Measurements from ENCODE around the gene BMP8A.
"Not testable (repeated sequence)": the region's sequence is repeated elsewhere in the genome, so short reads cannot be mapped to it uniquely, and the experiment has no call there.

The BMP8A gene, protein sequence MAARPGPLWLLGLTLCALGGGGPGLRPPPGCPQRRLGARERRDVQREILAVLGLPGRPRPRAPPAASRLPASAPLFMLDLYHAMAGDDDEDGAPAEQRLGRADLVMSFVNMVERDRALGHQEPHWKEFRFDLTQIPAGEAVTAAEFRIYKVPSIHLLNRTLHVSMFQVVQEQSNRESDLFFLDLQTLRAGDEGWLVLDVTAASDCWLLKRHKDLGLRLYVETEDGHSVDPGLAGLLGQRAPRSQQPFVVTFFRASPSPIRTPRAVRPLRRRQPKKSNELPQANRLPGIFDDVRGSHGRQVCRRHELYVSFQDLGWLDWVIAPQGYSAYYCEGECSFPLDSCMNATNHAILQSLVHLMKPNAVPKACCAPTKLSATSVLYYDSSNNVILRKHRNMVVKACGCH

DNA sequence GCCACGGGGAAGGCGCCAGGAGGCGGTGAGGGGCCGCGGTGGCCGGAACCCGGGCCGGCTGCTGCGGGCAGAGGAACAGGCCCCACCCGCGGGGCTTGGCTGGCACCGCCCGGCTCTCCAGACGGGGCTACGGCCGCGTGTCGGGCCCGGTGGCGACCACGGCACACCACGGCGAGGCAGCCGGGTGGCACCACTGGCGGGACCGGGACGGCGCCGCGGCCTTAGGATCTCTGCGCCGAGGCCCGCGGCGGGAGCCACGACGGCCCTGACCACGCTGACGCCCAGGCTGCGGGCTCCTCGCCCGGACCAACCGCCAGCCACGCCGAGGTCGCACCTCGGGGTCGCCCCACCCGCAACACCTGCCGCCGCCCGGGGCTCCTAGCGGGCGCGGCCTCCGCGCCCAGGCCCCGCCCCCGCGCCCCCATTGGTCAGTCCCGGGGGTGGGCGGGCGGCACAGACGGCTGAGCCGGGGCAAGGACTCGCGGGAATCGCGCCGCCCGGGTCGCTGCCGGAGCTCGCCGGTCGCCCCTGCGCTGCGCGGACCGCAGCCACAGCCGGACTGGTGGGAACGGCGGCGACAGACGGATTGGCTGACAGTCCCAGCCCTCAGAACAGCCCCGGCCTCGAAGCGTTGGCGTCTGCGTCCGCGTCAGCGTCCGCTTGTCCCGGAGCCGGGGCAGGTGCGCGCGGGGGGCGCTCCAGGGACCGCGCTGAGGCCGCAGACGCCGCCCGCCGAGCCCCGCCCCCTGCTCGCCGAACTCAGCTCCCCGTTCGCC, at the start of gene BMP8A:
Gene BMP8A, plus strand, starts transcription at position 491 of the 776 bp plus-strand sequence. CDS start 356 bp downstream, outside the sequence.
- DNase-seq = peak; percentile 99

DNA sequence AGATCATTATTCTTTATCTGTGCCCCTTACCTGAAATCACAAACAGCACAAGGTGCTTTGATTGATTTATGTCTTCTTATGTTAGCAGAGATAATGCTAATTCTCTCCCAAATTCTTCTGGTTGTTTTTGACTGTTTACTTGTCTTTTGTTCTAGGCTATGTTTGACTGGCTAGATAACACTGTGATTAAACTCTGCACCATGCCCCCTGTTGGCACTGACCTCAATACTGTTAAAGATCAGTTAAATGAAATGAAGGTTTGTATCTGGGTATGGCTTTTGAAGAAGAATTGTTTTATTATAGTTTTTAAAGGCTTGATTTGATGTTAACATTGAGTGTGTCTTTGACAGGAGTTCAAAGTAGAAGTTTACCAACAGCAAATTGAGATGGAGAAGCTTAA, 49.6 kb upstream of the BMP8A start:
- DNase-seq = no peak

DNA sequence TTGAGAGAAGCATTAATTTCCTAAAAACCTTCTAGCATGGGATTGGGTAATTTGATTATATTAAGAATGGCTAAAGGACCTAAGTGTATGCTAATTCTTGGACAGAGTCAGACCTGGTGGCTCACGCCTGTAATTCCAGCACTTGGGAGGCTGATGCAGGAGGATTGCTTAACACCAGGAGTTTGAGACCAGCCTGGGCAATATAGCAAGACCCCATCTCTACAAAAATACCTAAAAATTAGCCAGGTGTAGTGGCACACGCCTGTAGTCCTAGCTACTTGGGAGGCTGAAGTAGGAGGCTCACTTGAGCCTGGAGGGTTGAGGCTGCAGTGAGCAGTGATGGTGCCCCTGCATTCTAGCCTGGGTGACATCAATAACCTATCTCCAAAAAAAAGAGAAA, 45.9 kb upstream of the BMP8A start:
- DNase-seq = no peak

DNA sequence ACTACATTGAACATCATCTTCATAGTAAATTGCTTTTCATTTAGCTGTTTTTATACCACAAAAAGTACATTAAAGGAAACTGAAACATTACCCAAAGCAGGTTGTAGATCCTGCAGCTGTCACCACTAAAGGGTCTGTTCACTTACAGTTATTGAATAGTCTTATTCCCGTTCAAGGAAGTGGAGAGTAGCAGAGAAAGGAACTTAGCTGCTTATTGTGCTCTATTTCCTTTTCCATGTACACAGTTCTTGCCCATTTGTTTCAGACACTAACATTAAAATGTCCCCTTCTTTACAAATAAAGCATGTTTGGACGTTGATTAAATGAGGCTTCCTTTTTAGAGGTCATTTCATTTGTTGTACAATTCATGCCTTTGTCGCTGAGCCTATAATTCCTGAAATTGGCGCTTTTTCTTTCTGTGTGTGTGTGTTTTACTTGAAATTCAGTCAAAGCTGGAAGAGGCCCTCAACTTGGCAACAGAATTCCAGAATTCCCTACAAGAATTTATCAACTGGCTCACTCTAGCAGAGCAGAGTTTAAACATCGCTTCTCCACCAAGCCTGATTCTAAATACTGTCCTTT, 44.4 kb upstream of the BMP8A start:
- no peak for DNase-seq

DNA sequence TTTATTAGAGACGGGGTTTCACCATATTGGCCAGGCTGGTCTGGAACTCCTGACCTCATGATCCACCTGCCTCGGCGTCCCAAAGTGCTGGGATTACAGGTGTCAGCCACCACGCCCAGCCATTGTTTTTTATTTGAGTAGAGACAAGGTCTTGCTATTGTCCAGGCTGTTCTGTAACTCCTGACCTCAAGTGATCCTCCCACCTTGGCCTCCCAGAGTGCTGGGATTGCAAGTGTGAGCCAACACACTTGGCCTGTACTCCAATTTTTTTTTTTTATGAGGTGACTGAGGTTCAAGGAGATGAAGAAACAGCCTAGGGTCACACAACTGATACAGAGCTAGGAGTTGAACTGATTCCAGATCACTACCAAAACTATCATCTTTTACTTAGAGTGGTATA, 41.4 kb upstream of the BMP8A start:
- DNase-seq = not testable (repeated sequence)

DNA sequence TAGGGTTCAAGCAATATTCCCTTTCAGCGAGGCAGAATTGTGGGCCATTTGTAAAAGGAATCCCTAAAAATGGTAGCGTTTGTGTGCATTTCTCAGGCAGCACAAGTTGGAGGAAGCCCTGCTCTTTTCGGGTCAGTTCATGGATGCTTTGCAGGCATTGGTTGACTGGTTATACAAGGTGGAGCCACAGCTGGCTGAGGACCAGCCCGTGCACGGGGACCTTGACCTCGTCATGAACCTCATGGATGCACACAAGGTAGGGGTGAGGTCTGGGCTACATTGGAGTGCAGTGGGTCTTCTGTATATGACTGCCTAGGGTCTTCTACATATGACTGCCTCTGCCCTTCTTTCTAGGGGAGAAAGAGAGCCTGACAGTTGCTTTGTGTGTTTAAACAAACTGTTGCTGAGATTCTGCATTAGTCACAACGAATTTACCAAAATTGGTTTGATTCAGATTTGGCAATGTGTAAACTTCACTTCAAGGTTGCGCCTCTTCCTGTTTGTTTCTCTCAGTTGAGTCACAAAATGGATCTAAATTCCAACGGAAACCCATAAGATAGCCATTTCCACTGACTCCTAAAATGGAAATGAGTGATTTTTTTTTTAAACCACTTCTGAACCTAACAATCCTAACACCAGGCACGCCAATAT, 40.4 kb upstream of the BMP8A start:
- DNase-seq = no peak

DNA sequence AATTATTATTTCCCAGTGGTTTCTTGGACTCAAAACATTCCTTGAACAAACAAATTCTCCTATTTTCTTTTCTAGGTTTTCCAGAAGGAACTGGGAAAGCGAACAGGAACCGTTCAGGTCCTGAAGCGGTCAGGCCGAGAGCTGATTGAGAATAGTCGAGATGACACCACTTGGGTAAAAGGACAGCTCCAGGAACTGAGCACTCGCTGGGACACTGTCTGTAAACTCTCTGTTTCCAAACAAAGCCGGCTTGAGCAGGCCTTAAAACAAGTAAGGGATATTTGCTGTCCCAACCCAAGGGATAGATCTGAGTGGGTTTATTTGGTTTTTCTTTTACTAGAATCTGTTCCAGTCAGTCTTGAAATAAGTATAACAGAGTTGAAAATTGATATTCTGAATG, 39.4 kb upstream of the BMP8A start:
- no peak for DNase-seq

DNA sequence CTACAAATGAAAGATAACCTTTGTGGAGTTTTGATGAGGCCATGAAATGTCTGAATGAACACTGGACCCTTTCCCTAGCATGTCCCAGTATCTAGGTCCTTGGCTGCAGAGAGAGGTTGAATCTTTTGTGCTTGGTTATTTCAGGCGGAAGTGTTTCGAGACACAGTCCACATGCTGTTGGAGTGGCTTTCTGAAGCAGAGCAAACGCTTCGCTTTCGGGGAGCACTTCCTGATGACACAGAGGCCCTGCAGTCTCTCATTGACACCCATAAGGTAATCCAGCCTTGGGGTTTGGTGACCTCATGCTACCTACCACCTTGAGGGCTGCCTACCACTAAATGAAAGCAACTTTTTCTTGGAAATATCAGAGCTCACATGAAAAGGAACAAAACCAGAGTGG, 38.9 kb upstream of the BMP8A start:
- no peak for DNase-seq

DNA sequence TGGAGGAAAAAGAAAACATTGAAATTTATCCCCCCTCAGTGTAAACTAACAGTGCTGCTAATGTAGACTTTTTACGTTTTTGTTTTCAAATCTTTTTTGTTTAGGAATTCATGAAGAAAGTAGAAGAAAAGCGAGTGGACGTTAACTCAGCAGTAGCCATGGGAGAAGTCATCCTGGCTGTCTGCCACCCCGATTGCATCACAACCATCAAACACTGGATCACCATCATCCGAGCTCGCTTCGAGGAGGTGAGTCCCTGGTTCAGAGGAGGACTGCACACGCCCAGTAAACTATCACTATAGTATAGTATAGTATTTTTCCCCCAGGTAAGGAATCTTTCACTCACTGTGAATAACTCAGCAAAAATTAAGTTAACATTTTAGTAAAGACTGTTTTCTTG, 37.8 kb upstream of the BMP8A start:
- DNase-seq = no peak

DNA sequence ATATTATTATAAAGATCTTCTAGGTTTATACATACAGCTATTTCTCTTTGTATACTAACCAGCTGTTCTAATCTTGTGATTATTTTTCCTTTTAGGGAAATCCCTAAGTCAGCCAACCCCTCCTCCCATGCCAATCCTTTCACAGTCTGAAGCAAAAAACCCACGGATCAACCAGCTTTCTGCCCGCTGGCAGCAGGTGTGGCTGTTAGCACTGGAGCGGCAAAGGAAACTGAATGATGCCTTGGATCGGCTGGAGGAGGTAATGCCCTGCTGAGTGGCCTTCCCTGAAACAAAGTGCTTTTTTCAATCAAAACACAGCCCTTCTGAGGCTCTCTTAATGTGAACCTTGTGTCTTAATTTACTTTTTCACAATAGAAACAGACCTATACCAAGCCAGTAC, 32.4 kb upstream of the BMP8A start:
- no peak for DNase-seq

DNA sequence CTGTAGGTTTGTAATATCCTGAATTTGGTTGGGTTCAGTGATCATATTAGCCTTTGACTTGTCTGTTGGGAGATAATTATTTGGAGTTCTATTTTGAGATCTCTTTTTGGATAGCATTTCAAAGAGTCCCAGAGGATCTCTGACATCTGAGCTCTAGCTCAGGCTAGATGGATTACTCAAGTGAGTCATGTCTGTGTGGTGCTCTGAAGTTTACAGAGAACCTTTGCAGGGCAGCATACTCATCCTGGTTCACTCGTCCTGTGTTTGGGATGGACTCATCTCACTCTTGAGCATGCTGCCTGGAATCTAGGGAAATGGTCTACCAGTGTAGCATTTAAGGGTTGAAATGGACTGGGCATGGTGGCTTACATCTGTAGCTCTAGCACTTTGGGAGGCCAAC, 29.4 kb upstream of the BMP8A start:
- no peak for DNase-seq

DNA sequence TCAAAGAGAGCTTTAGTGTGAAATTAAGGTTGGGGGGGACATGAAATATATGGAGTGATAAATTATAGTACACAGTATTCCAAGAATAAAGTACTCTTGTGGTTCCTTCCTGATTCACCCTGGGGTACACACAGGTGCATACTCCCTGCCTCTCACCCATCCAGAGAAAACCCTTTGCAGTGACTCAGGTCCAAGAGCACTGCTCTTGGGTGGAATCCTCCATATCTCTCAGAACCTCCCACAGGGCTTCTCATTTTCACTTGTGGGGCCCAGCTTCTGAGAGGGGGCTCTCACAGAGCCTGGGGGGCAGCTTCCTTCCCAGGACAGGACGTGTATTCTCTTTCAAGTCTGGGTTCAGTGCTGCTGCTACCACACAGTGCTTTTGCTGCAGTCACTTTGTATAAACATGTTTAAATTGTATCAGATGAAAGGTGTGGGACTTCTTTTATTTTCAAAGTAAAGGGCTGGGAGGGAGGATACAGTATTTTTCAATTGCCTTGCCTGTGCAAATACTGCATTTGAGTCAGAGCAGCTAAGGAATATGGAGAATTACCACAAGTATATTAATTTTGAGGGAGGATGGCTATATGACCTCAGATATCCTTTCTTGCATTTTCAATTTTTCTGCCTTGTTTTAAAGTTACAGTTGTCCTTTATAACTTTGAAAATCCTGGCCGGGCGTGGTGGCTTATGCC, 24.9 kb upstream of the BMP8A start:
- no peak for DNase-seq

DNA sequence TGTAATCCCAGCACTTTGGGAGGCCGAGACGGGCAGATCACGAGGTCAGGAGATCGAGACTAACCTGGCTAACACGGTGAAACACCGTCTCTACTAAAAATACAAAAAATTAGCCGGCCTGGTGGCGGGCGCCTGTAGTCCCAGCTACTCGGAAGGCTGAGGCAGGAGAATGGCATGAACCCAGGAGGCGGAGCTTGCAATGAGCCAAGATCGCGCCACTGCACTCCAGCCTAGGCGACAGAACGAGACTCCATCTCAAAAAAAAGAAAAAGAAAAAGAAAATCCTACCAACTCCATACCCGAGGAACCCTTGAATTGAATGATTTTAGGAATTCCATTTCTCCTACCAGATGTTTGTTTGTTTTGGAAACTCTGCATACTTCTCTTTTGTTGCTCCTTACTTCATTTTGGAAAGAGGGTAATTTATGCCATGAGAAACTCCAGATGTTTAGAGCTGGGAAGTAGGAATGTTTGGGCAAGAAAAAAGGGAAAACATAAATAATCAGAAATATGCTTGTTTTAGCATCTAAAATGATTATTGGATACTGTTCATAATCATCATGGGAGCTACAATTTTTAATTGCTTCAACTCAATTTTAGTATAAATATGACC, 24.2 kb upstream of the BMP8A start:
- not testable (repeated sequence) for DNase-seq

DNA sequence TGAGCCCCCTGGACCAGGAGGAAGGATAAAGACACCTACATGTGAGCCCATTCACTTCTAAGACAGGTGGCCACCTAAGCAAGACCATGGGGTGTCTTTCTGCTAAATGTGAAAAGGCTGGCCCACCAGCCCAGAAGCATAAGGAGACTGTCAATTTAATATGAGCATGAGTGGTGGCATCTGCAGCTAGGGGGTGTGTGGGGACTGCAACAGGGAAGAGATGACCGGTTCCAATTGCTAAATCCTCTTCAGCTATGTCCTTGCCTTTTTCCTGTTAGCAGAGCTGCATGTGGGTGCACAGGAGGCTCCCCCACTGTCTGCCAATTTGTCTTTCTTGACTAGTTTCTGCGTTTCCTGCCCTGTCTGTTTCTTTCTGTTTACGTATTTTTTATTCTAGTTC, 22.3 kb upstream of the BMP8A start:
- no peak for DNase-seq

DNA sequence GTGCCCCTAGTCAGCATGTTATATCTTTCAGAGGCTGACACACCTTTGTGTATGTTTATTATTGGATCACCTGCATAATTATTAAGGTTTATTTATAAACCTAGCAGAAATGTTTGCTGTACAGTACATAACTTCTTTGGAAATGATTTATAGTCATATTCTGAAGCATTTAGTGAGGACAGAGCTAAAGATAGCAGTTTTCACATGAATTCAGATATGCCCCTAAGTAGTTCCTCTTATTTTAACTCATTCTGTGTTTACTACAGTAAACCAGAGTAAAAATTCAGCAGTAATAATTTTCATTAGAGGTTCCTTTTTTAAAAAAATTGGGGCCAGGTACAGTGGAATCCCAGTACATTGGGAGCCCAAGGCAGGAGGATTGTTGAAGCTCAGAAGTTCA, 21.4 kb upstream of the BMP8A start:
- no peak for DNase-seq

DNA sequence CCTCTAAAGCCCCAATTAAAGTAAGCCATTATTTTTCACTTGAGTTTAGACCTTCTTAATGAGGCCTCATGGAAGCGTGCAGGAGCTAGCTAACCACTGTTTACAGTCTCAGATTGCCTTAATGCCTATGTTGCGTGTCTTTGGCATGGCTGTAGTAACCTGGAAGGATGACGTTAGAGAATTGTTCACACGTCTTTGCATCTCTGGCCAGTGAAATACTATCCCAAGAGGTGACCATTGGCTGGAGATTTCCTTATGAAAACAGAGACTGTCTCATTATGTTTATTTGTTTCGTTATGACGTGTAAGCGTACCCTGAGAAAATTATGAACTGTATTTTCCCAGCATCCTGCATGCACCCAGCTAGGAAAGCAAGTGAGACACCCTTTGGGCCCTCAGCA, 18.6 kb upstream of the BMP8A start:
- DNase-seq = no peak

DNA sequence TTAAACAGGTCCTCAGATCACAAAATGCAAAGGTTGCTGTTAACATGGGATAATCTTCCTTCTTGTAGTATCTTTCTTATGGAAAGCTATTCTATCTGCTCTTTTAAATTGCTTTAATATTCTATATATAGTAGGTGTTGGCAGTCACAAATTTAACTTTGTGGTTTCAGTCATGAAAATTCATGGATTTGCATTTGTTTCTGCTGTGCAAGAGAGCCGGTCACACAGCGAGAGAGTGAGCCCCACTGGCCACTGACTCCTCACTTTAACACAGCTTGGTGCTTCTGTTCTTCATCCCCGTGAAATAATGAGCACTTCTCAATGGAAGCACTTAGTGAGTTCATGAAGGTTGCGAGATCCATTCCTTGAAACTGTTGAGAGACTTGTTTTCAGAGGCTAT, 18.1 kb upstream of the BMP8A start:
- DNase-seq = no peak

DNA sequence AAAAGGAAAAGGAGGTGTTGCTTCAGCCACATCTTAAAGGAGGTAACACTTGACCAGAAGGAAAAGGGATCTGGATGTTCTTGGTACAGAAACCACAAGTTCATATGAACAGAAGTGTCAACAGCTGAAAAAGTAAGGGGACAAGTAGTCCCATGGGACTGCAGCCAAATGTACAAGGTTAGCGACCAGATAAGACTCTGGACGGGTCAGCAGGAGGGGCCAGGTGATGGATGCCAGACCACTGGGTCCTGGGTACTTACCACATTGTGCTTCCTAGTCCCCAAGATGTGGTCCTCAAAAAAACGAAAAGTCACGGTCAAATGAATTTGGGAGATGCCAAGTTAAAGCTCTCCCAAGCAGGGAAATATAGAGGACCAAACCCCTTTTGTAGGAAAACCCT, 16.6 kb upstream of the BMP8A start:
- DNase-seq = no peak

DNA sequence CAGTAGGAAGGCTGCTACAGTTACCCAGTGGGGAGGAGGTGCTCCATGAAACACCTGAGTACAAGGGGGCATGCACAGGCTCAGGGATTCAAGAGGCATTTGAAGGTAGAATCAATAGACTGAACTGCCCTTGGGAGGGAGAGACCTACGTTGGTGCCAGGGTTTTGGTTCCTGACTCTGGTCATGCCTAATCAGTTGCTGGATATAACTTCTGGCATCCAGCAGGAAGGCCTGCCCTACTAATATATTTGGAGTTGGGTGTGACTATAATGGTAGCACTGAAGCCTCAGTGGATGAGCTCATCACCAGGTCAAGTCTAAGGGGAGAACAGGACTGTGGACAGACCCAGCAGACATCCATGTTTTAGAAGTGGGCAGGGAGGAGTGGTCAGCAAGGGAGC, 15.9 kb upstream of the BMP8A start:
- not testable (repeated sequence) for DNase-seq

DNA sequence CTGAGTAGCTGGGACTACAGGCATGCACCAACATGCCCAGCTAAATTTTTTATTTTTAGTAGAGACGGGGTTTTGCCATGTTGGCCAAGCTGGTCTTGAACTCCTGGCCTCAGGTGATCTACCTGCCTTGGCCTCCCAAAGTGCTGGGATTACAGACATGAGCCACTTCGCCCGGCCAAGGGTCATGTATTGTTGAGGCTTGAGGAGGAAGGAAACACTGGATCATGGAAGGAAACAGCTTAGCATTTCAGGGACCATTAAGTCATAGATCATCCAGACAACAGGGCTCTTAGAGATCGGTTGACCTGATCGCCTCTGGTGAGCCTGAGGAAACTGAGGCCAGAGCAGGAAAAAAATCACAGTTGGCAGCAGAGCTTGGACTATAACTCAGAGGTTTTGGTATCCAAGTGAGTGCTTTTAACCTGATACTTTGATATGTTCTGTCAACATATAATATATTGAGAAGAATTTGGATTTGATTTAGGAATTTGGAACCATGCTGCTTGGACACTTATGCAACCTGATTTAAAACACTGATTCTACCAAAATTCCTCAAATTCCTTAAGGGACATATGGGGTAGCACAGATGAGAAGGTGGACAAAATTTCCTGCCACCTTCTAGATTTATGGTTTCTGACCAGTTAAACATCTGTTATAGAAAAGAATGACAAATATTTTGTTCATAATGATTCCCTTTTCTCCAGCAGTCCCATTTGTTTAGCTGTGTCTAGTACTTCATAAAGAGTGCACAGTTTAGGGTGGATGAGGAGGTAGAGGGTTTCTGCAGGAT, 13.1 kb upstream of the BMP8A start:
- no peak for DNase-seq

DNA sequence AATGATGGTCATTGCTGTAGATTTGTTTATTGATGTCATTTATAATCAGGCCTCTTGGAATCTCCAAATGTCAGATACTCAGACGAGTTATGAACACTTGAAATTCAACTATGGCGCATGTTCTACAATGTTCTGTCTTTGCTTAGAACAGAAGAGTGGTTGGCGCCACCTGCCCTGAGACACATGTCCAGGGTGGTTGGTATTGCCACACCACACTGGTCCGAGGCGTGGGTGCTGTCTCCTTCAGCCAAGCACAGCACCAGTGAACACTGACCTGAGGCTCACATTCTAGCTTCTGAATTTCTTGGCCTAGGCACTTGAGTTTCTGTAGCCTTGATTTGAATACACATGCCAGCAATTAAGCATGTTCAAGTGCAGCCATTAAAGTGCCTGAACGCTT, 10.1 kb upstream of the BMP8A start:
- no peak for DNase-seq

DNA sequence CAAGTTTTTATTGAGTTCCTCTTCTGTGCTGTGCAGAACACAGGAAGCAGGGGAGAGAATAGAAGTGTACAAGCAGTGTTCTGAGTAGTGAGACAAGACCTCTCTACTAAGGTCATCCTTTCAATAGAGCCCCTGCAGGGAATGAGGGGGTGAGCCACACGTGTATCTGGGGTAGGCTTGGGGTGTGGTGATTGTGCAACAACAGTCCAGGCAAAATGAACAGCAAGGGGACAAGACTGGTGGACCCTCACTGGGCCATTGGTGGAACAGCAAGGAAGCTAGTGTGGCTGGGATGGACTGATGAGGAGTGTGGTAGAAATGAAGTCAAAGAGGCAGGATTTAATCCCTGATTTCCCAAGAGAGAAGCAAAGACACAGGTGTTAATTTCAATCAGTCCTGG, 8.2 kb upstream of the BMP8A start:
- no peak for DNase-seq

Data from NCI-H1694 (cell line).